AG10803 (cell line): ENCODE data around the gene SPATA12.
A peak's percentile ranks its signal among the peaks of the same experiment; 100 is the strongest.

Source experiments
- DNase-seq: peaks from one replicate; pipeline ENCODE4 v3.0.0; 2010; ENCODE audit warnings: low read depth
- H3K4me3 ChIP-seq: 2 replicates; pipeline ENCODE4 v1.5.1; 2011; ENCODE audit warnings: mild to moderate bottlenecking, low read length, control low read depth
- CTCF ChIP-seq: conservative IDR thresholded peaks from 2 replicates; pipeline ENCODE4 v1.5.1; 2011; ENCODE audit warnings: mild to moderate bottlenecking, low read length, control low read depth, inconsistent platforms

Gene SPATA12

GRCh38 chr3:57036952-57037351, 23.5 kb upstream of the SPATA12 start:
- DNase-seq = no peak
- no peak for TF ChIP-seq CTCF
- no peak overlapping the region for H3K4me3 ChIP-seq

GRCh38 chr3:57038466-57039164, 21.8 kb upstream of the SPATA12 start:
- no peak for TF ChIP-seq CTCF
- no peak overlapping the region for H3K4me3 ChIP-seq
- DNase-seq = no peak

- TF ChIP-seq CTCF = no peak
- H3K4me3 ChIP-seq = no peak overlapping the region
- DNase-seq = no peak
These were observed 18.8 kb upstream of the SPATA12 start for GRCh38 chr3:57041674-57042073.

- TF ChIP-seq CTCF = no peak
- H3K4me3 ChIP-seq = no peak overlapping the region
- no peak for DNase-seq
These were observed 16.9 kb upstream of the SPATA12 start for GRCh38 chr3:57043518-57043917.

- no peak for DNase-seq
- TF ChIP-seq CTCF = no peak
- H3K4me3 ChIP-seq = no peak overlapping the region
These were observed 14.2 kb upstream of the SPATA12 start for GRCh38 chr3:57046101-57046765.

GRCh38 chr3:57048052-57048671, 12.3 kb upstream of the SPATA12 start:
- no peak for TF ChIP-seq CTCF
- DNase-seq = peak; percentile 94
- no peak overlapping the region for H3K4me3 ChIP-seq

GRCh38 chr3:57048728-57049127, 11.7 kb upstream of the SPATA12 start:
- no peak for DNase-seq
- H3K4me3 ChIP-seq = no peak overlapping the region
- TF ChIP-seq CTCF = no peak
